GM23338 (cell line): ENCODE data around the gene ZNF385C.

Source experiments
- CREB1 ChIP-seq: fragments of 250-450 bp; sonication (Bioruptor Pico); IDR thresholded peaks from 2 replicates; pipeline ENCODE4 v1.5.0; 2020; ENCODE audit warnings: low read depth, mild to moderate bottlenecking, moderate library complexity
- CTCF ChIP-seq, 2 experiments: fragments of 200-600 bp in 1 of 2; sonication (generic) in 1 of 2; conservative IDR thresholded peaks; 2 replicates each; pipeline versions ENCODE4 v1.5.1 to v1.6.1; 2016 to 2017; ENCODE audit warnings: antibody characterized with exemption in 2 of 2, low read depth in 2 of 2, mild to moderate bottlenecking in 2 of 2, moderate library complexity in 1 of 2
- ETS1 ChIP-seq: IDR thresholded peaks from 2 replicates; pipeline ENCODE4 v1.6.1; 2016; ENCODE audit warnings: antibody characterized with exemption
- EZH2 ChIP-seq: fragments of 200-600 bp; sonication (generic); IDR thresholded peaks from one replicate; pipeline ENCODE4 v1.8.0; 2017; ENCODE audit warnings: antibody characterized with exemption, mild to moderate bottlenecking, low read depth; ENCODE audit not compliant: unreplicated experiment
- EZH2phosphoT487 ChIP-seq: fragments of 200-600 bp; sonication (generic); IDR thresholded peaks from one replicate; pipeline ENCODE4 v1.8.1; 2018; ENCODE audit warnings: antibody characterized with exemption; ENCODE audit not compliant: unreplicated experiment
- JUNB ChIP-seq: IDR thresholded peaks from one replicate; pipeline ENCODE4 v1.6.1; 2016; ENCODE audit warnings: antibody characterized with exemption; ENCODE audit not compliant: unreplicated experiment
- POLR2AphosphoS5 ChIP-seq: IDR thresholded peaks from 2 replicates; pipeline ENCODE4 v1.6.1; 2016; ENCODE audit warnings: antibody characterized with exemption, low read depth
- REST ChIP-seq: IDR thresholded peaks from one replicate; pipeline ENCODE4 v1.6.1; 2018; ENCODE audit warnings: antibody characterized with exemption; ENCODE audit not compliant: unreplicated experiment
- STAT1 ChIP-seq: IDR thresholded peaks from one replicate; pipeline ENCODE4 v1.6.1; 2016; ENCODE audit warnings: antibody characterized with exemption; ENCODE audit not compliant: unreplicated experiment
- ZNF114 ChIP-seq: fragments of 250-450 bp; sonication (Bioruptor Pico); IDR thresholded peaks from 2 replicates; pipeline ENCODE4 v1.5.0; 2020; ENCODE audit warnings: mild to moderate bottlenecking, moderate library complexity
- ZNF331 ChIP-seq: fragments of 250-450 bp; sonication (Bioruptor Pico); IDR thresholded peaks from 2 replicates; pipeline ENCODE4 v1.5.0; 2020; ENCODE audit warnings: low read depth, mild to moderate bottlenecking, moderate library complexity
- ZNF462 ChIP-seq: fragments of 250-450 bp; sonication (Bioruptor Pico); IDR thresholded peaks from 2 replicates; pipeline ENCODE4 v1.5.0; 2020; ENCODE audit warnings: mild to moderate bottlenecking, moderate library complexity

GRCh38 chr17:42081516-42082129 lies 16.6 kb downstream of the ZNF385C start:
- TF ChIP-seq CTCF (conservative IDR thresholded peaks at IDR 0.05; ENCODE audit: low read depth in 2 of 2): no peak
- no peak for TF ChIP-seq EZH2phosphoT487
- TF ChIP-seq EZH2: no peak
- no peak for TF ChIP-seq REST
- no peak for TF ChIP-seq ETS1
- no peak for TF ChIP-seq POLR2AphosphoS5
- no peak for TF ChIP-seq JUNB
- TF ChIP-seq ZNF114 (CRISPR knock-in tag): no peak
- TF ChIP-seq STAT1: no peak
- no peak for TF ChIP-seq CREB1 (CRISPR knock-in tag)
- no peak for TF ChIP-seq ZNF331 (CRISPR knock-in tag)
- TF ChIP-seq ZNF462: no peak
